Testis (tissue), 3 donors: ENCODE results near the gene SLC6A18. TPM values are rescaled to one million over a fixed set of nuclear protein-coding genes. Genes with fewer than 3 reads are reported as not detected.

Experiments
- DNase-seq: peaks from one replicate; pipeline ENCODE4 v3.0.0-alpha.2; 2019
- H3K27ac ChIP-seq, 2 donors: fragments of 200-600 bp; sonication (generic); one replicate each; pipeline ENCODE4 v1.5.1; 2019
- H3K27me3 ChIP-seq: fragments of 200-600 bp; sonication (generic); one replicate; pipeline ENCODE4 v1.5.1; 2019
- H3K36me3 ChIP-seq: fragments of 200-600 bp; sonication (generic); one replicate; pipeline ENCODE4 v1.5.1; 2017; ENCODE audit warnings: low read depth; ENCODE audit errors: missing control alignments
- H3K4me1 ChIP-seq: fragments of 200-600 bp; sonication (generic); one replicate; pipeline ENCODE4 v1.5.1; 2019
- H3K4me3 ChIP-seq, 2 donors: fragments of 200-600 bp; sonication (generic); one replicate each; pipeline ENCODE4 v1.5.1; 2017 to 2019
- H3K9me3 ChIP-seq: fragments of 200-600 bp; sonication (generic); one replicate; pipeline ENCODE4 v1.5.1; 2017
- CTCF ChIP-seq, 3 experiments: fragments of 450-650 bp in 2 of 3; fragments of 200-600 bp in 1 of 3; sonication (generic) in 1 of 3; IDR thresholded peaks; one replicate each; pipeline ENCODE4 v1.5.1; 2016 to 2019; ENCODE audit warnings: antibody characterized with exemption in 3 of 3, mild to moderate bottlenecking in 2 of 3, moderate library complexity in 1 of 3
- POLR2A ChIP-seq: fragments of 450-650 bp; IDR thresholded peaks from one replicate; pipeline ENCODE4 v1.6.1; 2017; ENCODE audit warnings: antibody characterized with exemption, mild to moderate bottlenecking, moderate library complexity
- WGBS, 2 donors: methylation state at CpG; one replicate each; pipeline ENCODE4 v1.1.5; 2018; 5-methylcytosine and 5-hydroxymethylcytosine counted together
- intact Hi-C: fragments of 100-400 bp; cut with DNase I; formaldehyde crosslinking; loops from one replicate; pipeline ENCODE4 v1.15.1; 2023; ENCODE audit warnings: low total_unique reads
- polyA plus RNA-seq: library from polyadenylated mRNA; stranded (reverse); fragments of 350-450 nt; fragmentation: Illumina TruSeq; extraction: RNeasy Lipid Tissue Mini Kit (QIAGEN cat#74804); gene quantifications from one replicate; pipeline ENCODE4 v1.2.3, GENCODE V29; 2014; ENCODE audit warnings: low read depth, low replicate concordance; ENCODE audit not compliant: insufficient read depth
- total RNA-seq, 2 donors: library from RNA; depleted of rRNA; stranded (reverse); fragments of >200 nt; gene quantifications; one replicate each; pipeline ENCODE4 v1.2.3, GENCODE V29; 2016

Gene SLC6A18
- total and polyA plus RNA-seq, 3 donors from 2014 or later = 0.24 TPM; not detected in 2

DNA sequence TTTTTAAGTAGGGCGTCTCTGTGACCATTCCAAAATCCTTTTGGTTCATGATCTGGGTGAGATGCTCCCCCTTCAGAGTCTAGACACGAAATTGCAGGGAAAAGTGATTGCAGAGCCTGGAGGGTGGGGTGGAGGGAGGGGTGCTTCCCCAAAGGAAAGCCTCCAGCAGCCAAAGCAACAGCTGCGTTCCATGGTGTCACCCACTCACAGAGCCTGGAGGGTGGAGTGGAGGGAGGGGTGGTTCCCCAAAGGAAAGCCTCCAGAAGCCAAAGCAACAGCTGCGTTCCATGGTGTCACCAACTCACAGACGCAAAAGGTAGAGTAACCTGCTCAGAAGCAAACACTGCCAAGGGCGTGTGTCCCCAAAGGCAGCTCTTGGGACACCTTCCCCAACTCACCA lies 22.6 kb downstream of the SLC6A18 start:
- no peaks in the 10 kb centered on the region for H3K9me3 ChIP-seq
- H3K4me1 ChIP-seq = no peaks in the 10 kb centered on the region
- H3K27me3 ChIP-seq = no peaks in the 10 kb centered on the region
- no peak overlapping the region for H3K27ac ChIP-seq
- TF ChIP-seq POLR2A (no peak), CTCF (IDR thresholded peaks at IDR 0.05) (no peak)
- 79 to 80% methylated on average over 6 of the region's 6 CpGs for WGBS, 2 donors
- no peak for DNase-seq
- intact Hi-C loops = no loop called here
- no peaks in the 10 kb centered on the region for H3K36me3 ChIP-seq
- H3K4me3 ChIP-seq = no peak overlapping the region

DNA sequence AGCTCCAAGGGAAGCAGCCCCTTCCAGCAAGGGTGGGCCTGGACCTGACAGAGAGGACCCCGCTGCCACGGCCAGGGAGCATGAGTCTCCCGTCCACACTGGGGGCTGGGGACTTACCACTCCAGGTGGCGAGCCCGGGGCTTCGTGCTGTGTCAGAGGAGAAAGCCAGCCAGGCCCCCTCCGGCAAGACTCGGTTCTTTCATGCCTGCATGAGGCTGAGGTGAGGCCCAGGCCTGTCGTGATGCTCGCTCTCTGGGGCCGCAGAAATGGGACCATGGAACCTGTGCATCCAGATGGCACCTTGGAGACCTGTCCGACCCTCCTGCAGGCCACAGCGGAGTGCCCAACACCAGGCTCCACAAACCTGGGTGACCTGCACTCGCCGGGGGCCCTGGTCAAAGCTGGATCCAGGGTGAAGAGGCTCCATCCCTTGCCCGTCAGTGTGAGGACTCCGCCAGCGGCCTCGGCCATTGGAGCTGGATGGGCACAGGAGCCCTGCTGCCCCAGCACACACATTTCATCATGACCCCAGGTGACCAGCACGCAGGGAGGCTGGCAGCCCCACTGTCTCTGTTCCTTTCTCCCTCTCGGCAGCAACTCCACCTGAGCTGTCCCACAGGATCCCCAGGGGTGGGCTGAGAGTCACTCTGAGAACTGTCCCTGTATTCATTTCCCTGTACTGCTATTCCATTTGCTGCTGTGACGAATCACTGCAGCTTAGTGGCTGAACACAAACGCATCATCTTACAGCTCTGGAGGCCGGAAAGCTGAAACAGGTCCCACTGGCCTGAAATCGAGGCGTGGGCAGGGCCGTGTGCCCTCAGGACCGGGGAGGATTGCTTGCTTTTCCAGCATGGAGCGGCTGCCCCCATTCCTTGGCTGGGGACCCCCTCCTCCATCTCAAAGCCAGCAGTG lies 24.4 kb downstream of the SLC6A18 start:
- no peak for DNase-seq

DNA sequence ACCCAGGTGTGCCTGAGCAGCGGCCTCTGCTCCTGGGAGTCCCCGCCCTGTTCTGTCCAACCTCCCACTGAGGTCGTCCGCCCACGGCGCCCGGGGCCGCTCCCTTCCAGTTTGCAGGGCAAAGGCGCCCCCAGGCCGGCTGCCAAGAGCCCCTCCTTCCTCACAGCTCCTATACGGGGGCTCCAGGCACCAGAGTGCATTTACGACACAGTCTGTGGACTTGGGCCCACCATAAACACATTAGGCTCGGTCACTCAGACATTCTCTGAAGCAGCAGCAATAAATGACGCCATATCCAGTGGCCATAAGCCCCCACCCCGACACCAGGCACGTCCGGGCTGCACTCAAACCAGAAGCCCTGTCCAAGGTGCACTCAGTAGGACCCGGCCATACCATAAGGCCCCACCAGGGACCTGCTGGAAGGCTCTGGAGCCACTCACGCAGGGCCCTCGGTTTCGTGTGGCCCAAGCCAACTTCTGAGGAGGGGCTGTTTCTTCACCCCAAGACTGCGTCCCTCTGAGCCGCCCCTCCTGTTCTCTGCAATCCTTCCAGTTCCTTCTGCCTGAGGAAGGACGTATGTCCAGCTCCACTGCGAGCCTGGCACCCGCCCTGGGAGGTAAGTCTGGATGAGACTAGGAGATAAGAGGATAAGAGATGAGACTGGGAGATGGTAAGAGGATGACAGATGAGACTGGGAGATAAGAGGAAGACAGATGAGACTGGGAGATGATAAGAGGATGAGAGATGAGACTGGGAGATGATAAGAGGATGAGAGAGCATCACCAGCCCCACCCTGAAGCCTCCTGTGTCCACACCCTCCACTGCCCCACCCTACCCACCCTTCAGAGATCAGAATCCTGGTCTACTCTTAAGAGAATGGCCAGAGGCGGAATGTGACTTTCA lies 26.7 kb downstream of the SLC6A18 start:
- no peak overlapping the region for H3K27ac ChIP-seq
- H3K4me3 ChIP-seq = no peak overlapping the region
- no peak for TF ChIP-seq CTCF (IDR thresholded peaks at IDR 0.05)
- no peak for TF ChIP-seq POLR2A
- no peaks in the 10 kb centered on the region for H3K36me3 ChIP-seq
- intact Hi-C loops = no loop called here
- no peaks in the 10 kb centered on the region for H3K27me3 ChIP-seq
- no peak for DNase-seq
- no peaks in the 10 kb centered on the region for H3K4me1 ChIP-seq
- no peaks in the 10 kb centered on the region for H3K9me3 ChIP-seq
- 52 to 58% methylated on average over 18 to 27 of the region's 27 CpGs for WGBS, 2 donors

More for the DNA sequence above, 24.4 kb downstream of the SLC6A18 start:
- TF ChIP-seq CTCF (IDR thresholded peaks at IDR 0.05) (no peak), POLR2A (no peak)
- H3K4me1 ChIP-seq = no peaks in the 10 kb centered on the region
- intact Hi-C loops = no loop called here
- no peaks in the 10 kb centered on the region for H3K9me3 ChIP-seq
- no peaks in the 10 kb centered on the region for H3K27me3 ChIP-seq
- no peaks in the 10 kb centered on the region for H3K36me3 ChIP-seq
- WGBS, 2 donors = 80% methylated on average over 28 of the region's 29 CpGs
- H3K4me3 ChIP-seq = no peak overlapping the region
- H3K27ac ChIP-seq = no peak overlapping the region

DNA sequence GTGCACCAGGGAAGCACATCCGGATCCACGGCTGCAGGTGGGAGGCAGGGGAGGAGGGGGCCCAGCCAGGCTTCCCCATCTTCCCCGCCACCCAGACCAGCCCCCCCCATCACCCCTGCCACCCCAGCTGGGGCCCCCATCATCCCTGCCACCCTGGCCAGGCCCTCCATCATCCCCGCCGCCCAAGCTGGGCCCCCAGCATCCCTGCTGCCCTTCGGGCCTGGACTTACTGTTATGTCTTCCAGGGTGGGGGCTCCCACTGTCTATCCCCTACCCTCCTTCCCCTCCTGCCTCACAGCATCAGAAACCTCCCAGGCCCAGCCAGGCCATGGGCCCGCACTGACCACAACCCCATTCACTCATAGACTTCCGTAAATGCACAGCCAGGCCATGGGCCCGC lies 27.5 kb downstream of the SLC6A18 start:
- H3K27me3 ChIP-seq = no peaks in the 10 kb centered on the region
- H3K4me3 ChIP-seq = no peak overlapping the region
- intact Hi-C loops = no loop called here
- no peaks in the 10 kb centered on the region for H3K9me3 ChIP-seq
- WGBS, 2 donors = 86 to 92% methylated on average over 9 of the region's 9 CpGs
- TF ChIP-seq POLR2A = no peak
- no peak for TF ChIP-seq CTCF (IDR thresholded peaks at IDR 0.05)
- H3K36me3 ChIP-seq = no peaks in the 10 kb centered on the region
- no peaks in the 10 kb centered on the region for H3K4me1 ChIP-seq
- H3K27ac ChIP-seq = no peak overlapping the region
- DNase-seq = no peak
